ENCODE data around the gene TBPL2.

DNA sequence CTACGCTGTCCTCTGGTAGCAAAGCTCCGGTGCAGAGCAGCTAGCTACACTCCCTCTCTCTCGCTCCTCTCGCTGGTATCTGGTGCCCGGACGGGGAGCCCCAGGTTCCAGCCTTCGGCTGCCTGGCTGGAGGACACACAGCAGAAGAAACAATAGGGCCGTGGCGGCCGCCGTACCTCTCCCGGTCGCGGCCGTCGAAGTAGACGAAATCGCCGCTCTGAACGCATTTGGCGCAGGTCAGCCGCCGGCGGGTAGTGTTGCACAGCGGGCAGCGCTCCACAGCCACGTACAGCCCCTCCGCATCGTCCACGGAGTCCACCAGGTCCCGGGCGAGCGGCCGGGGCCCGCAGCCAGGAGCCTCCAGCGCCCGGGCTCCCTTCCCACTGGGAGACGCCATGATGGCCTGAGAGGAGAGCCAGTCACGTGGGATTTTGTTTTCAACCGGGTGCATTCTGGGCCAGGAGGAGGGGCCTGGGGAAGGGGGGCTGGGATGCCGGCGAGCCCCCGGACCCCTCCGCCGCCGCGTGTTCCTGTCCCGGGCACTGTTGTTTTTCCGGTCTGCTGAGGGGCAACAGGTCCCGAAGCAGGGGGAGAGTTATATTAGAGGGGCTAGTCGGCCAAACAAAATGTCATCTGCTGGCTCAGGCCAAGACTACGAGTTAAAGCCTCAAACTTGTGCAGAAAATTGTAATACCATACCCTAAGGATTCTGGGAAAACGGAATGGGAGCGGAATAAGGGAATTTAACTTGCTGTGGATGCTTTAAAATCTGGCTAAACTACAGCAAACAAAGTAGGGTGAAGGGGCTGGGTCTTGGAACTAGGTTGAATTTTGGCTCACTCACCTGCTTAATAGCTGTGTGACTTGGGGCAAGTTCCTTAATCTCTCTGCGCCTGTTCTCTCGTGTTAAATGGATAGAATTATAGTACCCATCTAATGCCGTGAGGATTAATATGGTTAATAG is 28.7 kb downstream of the TBPL2 start, which contains the start of gene ATG14:
- TF ChIP-seq POLR2A (IDR thresholded peaks at IDR 0.05; ENCODE audit: low read depth, low read length) (peak; percentile 65; the same call in 1 of the 2 replicates), POLR2AphosphoS5 (IDR thresholded peaks at IDR 0.05; ENCODE audit: low read depth, low read length) (no peak), TAF1 (IDR thresholded peaks at IDR 0.05; ENCODE audit: borderline replicate concordance, low read depth, low read length) (peak; percentile 51; the same call in 1 of the 2 replicates)
